Right ventricle myocardium inferior (tissue), 1 donor: Measurements from ENCODE around the gene TMEM175. TPM values are rescaled to one million over a fixed set of nuclear protein-coding genes. Genes with fewer than 3 reads are reported as not detected.

Experiments used
- ATAC-seq: fragments of 200-7000 bp; cut with Tn5 transposase; one replicate; pipeline ENCODE4 v1.9.1; 2020; ENCODE audit warnings: mild to moderate bottlenecking, moderate library complexity
- DNase-seq: peaks from one replicate; pipeline ENCODE4 v3.0.0; 2021; ENCODE audit errors: missing footprints
- intact Hi-C: fragments of 100-400 bp; cut with DNase I; formaldehyde crosslinking; loops from one replicate; pipeline ENCODE4 v1.11.0; 2022
- long read RNA-seq: library from polyadenylated mRNA; unstranded; transcript quantifications from one replicate; pipeline ENCODE4 v2.0.0, GENCODE V29; 2021
- total RNA-seq: library from RNA; stranded (reverse); fragmentation: NEBNext Ultra II Directional; extraction: Animal tissue kit (Norgen Biotek cat#: 25700); gene quantifications from one replicate; pipeline ENCODE4 v1.2.1, GENCODE V29; 2021
- donor health status: DM: no; HTN: yes; CAD: no; lungs with severe emphysema.

Gene TMEM175, protein sequence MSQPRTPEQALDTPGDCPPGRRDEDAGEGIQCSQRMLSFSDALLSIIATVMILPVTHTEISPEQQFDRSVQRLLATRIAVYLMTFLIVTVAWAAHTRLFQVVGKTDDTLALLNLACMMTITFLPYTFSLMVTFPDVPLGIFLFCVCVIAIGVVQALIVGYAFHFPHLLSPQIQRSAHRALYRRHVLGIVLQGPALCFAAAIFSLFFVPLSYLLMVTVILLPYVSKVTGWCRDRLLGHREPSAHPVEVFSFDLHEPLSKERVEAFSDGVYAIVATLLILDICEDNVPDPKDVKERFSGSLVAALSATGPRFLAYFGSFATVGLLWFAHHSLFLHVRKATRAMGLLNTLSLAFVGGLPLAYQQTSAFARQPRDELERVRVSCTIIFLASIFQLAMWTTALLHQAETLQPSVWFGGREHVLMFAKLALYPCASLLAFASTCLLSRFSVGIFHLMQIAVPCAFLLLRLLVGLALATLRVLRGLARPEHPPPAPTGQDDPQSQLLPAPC
- total RNA-seq, result 17.4 TPM
- long read RNA-seq, transcript TMEM175-201 (11 exons, 1,860 nt), result major isoform, 9 of 29 reads
- long read RNA-seq, partial matches to known transcripts, result 3 of 29 reads
- long read RNA-seq, other reads (novel, unspliced or antisense), result 10 of 29 reads

DNA sequence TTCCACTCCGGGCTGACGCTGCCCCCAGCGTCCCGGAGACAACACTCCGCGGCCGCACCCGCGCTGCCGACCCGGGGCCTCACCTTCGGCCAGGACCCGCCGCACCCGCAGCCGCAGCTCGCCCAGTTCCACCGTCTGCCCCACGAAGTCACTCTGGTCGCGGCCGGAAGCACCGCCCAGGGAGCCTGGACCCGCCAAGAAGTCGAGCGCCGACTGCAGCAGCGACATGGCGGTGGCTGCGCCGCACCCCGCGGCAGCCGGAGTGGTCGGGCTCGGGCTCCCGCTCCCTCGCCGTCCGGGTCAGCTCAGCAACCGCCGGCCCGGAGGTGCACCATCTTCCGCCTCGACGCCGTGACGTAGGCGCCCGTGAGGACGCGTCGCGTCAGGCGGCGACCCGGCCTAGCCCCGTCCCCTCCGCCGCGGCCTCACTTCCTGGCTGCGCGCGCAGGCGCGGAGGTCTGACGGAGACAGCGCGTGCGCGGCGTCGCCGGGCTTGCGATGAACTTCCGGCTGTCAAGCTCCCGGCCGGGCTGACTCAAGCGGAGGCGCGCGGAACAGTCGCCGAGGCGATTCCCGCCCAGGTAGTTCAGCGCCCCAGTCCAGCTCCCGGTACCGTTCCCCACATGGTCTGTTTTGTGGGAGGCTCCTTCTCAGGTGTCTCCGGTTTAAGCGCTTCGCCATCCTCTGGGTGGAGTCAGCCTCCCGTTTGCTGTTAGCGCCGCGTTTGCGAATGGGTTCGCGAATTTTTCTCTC is at the start of gene TMEM175, which contains the start of gene GAK:
Gene TMEM175, plus strand, starts transcription at position 501 of the 753 bp plus-strand sequence. CDS start 15,280 bp downstream, outside the sequence.
Gene GAK, minus strand, starts transcription at position 357 of the 753 bp plus-strand sequence. Its CDS starts 129 bp downstream, at position 228.
- DNase-seq (peak; percentile 99), ATAC-seq (peak; percentile 99)
- intact Hi-C loops, result loop anchor here (10.0 kb wide), 1 partner anchor 53 kb away; the partner anchor contains the start of gene IDUA

DNA sequence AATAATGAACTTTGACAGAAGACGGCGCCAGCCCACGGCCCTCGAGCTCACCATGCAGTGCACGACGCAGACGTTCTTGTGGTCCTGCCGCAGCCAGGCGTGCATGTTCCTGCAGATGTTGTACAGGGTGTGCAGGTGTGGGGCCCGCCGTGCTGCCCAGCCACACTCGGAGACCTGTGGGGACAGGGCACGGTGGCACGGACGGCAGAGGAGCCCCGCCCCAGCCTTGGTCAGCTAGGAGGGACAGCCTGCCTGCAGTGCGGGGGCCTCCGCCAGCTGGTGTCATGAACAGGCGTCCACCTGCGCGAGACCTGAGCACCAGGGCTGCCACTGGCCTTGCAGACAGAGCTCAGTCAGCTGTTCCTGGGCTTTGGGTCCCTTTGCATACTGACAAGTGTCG is 49.6 kb upstream of the TMEM175 start:
- no peak for ATAC-seq
- intact Hi-C loops, result no loop called here
- no peak for DNase-seq

DNA sequence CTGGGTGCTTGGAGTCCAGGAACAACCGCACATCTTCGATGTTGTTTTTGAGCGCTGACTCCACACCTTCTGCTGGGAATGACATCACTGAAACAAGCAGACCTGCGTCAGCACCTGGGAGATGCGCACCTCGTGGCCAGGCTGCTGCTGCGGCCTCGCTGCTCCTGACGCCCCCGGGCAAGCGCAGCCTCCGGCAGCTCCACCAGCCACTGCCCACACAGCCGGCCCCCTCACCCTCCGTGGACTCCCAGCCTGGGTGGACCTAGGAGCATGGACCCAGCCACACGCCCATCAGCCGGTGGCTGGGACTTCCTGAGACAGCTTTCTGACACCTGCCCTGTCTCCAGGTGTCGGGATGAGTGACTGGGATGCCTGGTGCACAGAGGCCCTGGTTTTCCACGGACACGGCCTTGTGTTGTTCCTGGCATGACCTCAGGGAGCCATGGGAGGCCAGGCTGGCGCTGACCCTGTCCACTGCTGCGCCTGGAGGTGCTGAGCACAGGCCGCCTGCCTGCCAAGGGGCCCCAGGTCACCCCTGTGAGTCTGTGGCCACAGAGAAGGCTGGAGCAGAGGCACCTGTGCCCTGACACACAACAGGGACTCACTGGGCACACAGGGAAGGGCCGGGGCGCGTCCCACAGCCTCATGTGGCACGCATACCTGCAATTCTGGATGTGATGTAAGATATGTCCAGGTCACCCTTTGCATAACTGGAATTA is 48.7 kb upstream of the TMEM175 start:
- DNase-seq (no peak), ATAC-seq (no peak)
- intact Hi-C loops, result no loop called here

DNA sequence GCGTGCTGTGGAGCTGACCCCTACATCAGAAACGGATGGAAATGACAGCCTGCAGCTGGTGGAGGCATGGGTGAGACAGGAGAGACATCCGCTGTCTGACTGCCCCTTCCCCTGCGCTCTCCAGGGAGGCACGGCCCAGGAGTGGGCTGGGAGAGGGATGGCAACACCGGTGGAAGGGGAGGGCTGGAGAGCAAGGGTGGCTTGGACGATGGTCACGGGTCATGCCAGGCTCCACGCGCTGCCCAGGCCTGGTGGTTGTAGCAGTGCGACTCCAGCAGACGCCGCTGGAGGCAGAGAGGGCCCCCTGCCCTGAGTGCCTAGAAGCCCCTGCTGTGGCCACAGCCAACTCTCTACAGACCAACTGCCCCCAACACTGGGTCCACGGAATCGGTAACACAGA is 48.0 kb upstream of the TMEM175 start:
- DNase-seq (no peak), ATAC-seq (no peak)
- intact Hi-C loops, result no loop called here

DNA sequence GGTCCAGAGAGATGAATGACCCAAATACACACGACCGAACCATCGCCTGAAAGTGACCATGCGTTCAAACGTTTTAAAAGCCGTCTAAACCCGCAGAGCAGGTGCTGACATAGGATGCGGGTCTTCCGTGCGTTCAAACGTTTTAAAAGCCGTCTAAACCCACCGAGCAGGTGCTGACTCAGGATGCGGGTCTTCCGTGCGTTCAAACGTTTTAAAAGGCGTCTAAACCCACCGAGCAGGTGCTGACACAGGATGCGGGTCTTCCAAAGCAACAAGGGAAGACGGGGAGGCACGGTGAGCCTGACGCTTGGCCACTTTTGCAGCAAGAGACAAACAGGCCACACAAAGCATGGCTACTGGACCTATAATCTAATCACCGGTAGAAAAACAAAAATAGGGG is 47.4 kb upstream of the TMEM175 start:
- DNase-seq (no peak), ATAC-seq (no peak)
- intact Hi-C loops, result no loop called here

DNA sequence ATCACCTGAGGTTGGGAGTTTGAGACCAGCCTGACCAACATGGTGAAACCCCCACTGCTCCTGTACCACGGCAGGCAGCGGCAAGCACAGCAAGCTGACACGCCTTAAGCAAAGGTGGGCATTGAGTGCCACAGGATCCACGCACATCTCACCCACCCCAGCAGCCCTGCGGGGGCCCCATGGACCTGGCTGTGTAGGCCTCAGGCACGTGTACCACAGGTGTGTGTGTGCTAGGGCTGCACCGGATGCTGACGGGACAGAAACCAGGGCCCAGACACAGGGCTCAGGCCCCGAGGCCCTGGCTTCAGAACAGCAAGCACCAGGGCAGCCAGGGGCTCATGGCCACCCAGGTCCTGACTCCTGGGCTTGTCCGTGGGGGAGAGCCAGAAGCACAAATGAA is 46.9 kb upstream of the TMEM175 start:
- intact Hi-C loops, result no loop called here
- no peak for ATAC-seq

DNA sequence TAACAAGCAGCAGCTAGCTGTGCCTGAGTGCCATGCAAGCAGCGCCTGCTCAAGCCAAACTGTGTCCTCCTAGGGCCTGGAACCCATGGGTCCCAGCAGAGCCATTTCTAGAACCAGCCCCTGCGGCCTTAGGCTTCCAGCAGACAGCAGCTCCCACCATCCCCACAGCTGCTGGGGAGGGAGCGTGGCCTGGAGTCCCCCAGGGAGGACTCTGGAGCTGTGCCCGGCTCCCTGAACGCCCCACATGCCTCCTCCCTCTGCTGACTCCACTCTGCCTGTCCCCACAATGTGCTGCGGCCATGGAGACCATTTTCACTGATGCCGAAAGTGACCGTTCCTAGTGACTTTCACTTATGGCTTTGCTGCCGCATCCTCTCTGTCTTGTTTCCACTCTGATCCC is 46.0 kb upstream of the TMEM175 start:
- peak; percentile 38 for ATAC-seq
- intact Hi-C loops, result no loop called here
- DNase-seq, result no peak

More for the DNA sequence above, 46.9 kb upstream of the TMEM175 start:
- no peak for DNase-seq

DNA sequence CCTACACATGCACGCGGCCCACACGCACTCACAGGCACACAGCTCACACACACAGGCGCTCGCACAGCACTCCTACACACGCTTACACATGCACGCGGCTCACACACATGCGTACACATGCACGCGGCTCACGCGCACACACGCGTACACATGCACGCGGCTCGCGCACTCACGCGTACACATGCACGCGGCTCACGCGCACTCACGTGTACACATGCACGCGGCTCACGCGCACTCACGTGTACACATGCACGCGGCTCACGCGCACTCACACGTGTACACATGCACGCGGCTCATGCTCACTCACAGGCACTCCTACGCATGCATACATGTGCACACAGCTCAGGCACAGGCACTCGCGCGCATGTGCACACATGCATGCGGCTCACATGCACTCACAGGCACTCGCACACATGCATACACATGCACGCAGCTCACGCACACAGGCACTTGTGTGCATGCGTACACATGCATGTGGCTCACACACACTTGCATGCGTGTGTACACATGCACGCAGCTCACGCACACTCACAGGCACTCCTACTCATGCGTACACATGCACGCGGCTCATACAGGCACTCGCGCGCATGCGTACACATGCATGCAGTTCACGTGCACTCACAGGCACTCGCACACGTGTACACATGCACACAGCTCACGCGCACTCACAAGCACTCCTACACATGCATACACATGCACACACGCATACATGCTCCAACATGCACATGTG is 45.1 kb upstream of the TMEM175 start:
- no peak for DNase-seq
- intact Hi-C loops, result no loop called here
- no peak for ATAC-seq

DNA sequence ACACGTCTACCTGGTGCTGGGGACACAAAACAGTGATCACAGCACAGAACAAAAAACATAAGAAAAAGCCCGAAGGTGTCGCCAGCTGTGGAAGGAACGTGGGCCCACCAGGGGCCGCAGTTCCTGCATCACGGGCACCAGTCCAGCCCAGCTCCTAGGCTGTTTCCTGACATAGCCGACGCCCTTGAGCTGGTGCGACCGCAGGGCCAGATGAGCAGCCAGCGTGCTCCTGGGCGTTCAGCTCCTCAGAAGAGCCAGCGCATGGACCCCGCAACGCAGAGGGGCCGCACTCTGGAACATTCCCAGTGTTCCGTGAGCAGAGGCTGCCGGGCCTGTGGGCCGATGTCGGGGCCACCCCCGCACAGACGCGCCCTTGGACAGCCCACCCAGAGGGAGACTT is 44.2 kb upstream of the TMEM175 start:
- ATAC-seq (no peak), DNase-seq (no peak)
- intact Hi-C loops, result no loop called here

DNA sequence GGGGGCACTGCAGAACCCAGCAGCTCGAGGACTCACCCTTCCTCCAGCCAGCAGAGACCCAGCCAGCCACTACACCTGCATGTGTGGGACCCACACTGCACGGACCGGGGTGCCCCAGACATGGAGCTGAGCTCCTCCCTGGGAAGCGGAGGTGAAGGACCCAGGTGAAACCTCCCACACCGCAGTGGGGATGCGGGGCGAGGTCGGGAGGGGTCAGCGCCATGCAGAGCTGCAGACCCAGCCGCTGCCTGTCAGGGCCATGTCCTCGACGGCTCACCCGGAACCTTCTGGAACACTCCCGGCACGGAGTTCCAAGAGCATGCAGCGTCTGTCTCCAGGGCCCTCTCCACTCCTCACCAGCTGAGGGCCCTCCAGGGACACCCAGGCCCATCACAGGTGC is 42.7 kb upstream of the TMEM175 start:
- ATAC-seq (no peak), DNase-seq (no peak)
- intact Hi-C loops, result no loop called here

DNA sequence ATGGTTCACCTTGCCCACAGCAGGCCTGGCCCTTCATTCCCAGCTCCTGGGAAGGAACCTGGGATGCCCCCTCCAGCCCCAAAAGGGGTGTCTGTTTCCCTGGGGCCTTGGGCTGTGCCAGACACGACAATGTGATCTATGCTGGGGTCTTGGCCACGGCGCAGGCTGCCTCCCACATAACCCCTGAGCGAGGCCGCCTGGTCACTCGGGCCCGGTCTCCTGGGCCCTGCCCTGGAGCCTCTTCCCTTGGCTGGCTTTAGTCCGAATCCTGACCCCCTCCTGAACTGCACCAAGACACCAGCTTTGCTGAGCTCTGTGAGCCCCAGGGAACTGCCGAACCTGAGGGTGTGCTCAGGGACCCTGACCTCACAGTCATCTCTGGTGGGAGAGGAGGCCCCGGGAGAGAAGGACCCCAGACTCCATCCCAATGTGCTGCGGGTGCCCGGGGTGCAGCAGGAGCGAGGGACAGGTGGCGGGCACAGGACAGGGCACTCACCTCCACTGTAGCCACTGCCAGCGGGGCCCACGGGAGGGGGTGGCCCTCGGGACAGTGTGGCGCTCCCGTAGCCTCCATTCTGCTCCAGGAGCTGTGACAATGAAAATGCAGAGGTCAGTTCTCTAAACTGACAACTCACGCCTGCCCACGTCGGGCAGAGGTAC is 42.1 kb upstream of the TMEM175 start:
- DNase-seq (no peak), ATAC-seq (no peak)
- intact Hi-C loops, result no loop called here

DNA sequence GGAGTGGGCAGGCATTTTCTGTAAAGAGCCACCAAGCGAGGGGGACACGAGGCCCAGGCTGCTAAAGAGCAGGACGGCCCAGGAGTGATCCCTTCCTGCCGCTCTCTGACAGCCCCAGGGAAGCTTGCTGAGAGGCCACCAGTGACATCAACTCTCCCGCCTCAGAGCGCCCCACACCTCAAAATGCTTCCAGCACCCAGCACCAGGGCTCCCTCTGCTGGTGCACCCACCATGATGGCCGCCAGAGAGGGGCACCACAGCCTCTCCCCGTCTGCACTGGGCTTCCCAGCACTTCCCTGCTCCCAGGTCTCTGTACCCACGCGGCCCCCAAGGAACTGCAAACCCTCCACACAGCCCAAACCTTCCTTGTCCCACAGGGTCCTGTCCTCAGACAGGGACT is 40.5 kb upstream of the TMEM175 start:
- ATAC-seq, result no peak
- intact Hi-C loops, result no loop called here
- no peak for DNase-seq

DNA sequence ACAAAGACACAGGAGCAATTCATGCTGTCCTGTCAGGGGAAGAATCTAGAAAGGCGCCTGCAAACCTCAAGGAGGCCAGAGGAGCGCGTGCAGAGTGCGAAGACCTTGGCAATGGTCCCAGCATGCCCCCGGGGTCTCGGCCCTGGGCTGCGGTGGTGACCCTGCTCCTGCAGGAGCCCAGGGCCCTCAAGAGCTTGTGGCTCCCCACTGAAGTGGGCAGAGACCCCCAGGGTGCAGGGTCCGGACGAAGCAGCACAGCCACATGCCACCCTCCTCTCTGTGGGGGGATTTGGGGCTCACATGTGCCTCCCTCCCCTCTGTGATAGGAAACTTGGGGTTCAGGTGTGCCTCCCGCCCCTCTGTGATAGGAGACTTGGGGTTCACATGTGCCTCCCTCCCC is 39.5 kb upstream of the TMEM175 start:
- ATAC-seq (no peak), DNase-seq (peak; percentile 51)
- intact Hi-C loops, result no loop called here

DNA sequence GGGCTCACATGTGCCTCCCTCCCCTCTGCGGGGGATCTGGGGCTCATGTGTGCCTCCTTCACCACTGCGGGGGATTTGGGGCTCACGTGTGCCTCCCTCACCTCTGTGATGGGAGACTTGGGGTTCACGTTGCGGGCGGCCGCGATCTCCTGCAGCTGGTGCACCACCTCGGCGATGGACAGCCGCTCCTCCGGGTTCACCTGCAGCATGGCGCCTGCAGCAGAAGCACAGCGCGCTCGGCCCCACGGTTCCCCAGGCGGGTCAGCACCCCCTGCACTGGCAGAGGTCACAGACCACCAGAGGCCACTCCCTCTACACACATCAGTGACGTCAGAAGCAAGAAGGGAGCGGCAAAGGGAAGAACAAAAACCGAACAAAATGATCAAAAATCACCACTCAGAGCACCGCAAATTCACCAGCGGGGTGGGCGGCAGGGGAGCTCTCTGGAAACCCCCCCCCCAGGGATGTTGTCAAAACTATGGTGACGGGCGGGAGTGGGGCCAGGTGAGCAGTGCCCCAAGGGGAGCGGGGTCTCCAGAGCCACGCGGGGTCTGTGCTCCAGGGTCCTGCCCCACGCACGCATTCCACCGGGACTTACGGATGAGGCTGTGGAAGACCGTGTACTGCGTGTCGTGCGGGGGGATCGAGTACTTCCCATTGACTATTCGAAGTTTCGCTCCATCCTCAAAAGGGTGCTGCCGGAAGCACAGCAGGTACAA is 38.8 kb upstream of the TMEM175 start:
- DNase-seq, result peak; percentile 49
- ATAC-seq, result no peak
- intact Hi-C loops, result no loop called here

DNA sequence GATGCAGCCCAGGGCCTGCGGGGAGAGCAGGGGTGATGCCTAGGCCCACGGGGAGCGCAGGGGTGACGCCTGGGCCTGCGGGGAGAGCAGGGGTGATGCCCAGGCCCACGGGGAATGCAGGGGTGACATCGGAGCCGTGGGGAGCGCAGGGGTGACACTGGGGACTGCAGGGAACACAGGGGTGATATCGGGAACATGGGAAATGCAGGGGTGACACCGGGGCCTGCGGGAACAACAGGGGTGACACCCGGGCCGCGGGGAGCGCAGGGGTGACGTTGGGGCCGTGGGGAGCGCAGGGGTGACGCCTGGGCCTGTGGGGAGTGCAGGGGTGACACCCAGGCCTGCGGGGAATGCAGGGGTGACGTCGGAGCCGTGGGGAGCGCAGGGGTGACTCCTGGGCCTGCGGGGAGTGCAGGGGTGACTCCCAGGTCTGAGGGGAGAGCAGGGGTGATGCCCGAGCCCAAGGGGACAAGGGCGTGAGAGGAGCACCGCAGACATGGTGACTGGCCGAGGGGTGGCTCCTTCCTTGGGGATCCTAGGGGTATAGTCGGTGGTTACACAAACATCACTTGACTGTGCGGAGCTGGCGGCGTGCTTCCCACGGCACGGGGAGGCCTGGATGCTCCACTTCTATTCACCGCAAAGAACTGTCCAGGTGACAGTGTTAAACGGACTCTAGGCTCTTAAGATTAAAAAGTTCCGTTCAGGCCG is 38.1 kb upstream of the TMEM175 start:
- DNase-seq (peak; percentile 37), ATAC-seq (no peak)
- intact Hi-C loops, result no loop called here

DNA sequence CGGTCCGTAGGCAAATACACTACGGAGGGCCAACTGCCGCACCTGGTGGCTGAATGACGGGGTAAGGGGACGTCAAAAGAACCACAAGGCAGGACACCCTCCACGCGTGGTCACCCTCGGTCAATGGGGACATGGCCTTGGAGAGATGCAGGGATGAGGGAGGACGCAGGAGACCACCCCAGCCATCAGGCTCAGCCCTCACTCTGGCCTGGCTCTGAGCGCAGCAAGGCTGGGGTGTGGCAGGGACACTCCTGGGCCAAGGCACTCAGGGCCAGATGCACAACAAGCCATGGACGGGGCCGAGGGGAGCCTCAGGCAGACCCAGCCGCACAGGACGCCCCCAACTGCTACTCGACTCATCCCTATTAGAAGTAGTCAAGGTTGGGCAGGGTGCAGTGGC is 36.7 kb upstream of the TMEM175 start:
- peak; percentile 23 for DNase-seq
- intact Hi-C loops, result no loop called here
- ATAC-seq, result no peak

DNA sequence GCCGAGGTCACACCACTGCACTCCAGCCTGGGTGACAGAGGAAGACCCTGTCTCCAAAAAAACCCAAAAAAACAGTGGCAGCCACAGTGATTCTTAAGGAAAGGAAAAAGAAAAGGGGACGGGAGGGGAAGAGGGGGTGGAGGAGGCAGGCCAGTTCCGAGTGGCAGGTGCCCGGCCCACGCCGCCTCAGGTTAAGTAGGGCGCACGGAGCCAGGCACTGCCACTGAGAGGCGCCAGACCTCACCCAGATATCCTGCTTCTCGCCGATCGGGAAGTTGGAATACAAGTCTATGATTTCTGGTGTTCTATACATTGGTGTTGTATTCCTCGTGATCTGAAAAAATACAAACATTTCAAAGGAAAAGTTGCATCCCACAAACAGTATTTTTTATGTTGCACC is 36.0 kb upstream of the TMEM175 start:
- DNase-seq (peak; percentile 21), ATAC-seq (no peak)
- intact Hi-C loops, result no loop called here
